ENCODE results near the gene TAS1R2.
"Not testable (repeated sequence)": the region's sequence is repeated elsewhere in the genome, so short reads cannot be mapped to it uniquely, and the experiment has no call there.

Gene TAS1R2

GRCh38 chr1:18859560-18859959 lies at the start of gene TAS1R2:
TAS1R2 (minus strand) TSS chr1:18859660; CDS start chr1:18859660, 0 bp downstream.
- DNase-seq = no peak

- DNase-seq = no peak
Observed at GRCh38 chr1:18907917-18908845, 48.7 kb upstream of the TAS1R2 start.

- DNase-seq = peak; percentile 84
Observed at GRCh38 chr1:18907021-18907916, 47.8 kb upstream of the TAS1R2 start.

- DNase-seq = no peak
Observed at GRCh38 chr1:18903291-18903756, 43.9 kb upstream of the TAS1R2 start.

GRCh38 chr1:18902523-18903290 lies 43.2 kb upstream of the TAS1R2 start, which contains the start of gene ALDH4A1:
ALDH4A1 (minus strand) TSS chr1:18902555; CDS start chr1:18902523, 32 bp downstream.
- peak; percentile 99 for DNase-seq

GRCh38 chr1:18901952-18902522 lies 42.6 kb upstream of the TAS1R2 start:
- DNase-seq = peak; percentile 58

- DNase-seq = no peak
Observed at GRCh38 chr1:18901147-18901951, 41.9 kb upstream of the TAS1R2 start.

- no peak for DNase-seq
Observed at GRCh38 chr1:18900303-18900841, 40.9 kb upstream of the TAS1R2 start.

- no peak for DNase-seq
Observed at GRCh38 chr1:18899363-18900049, 40.0 kb upstream of the TAS1R2 start.

- no peak for DNase-seq
Observed at GRCh38 chr1:18898567-18898966, 39.1 kb upstream of the TAS1R2 start.

- no peak for DNase-seq
Observed at GRCh38 chr1:18895317-18895716, 35.9 kb upstream of the TAS1R2 start.

- no peak for DNase-seq
Observed at GRCh38 chr1:18893120-18893519, 33.7 kb upstream of the TAS1R2 start.

GRCh38 chr1:18891858-18892257 lies 32.4 kb upstream of the TAS1R2 start:
- DNase-seq = not testable (repeated sequence)

GRCh38 chr1:18891426-18891780 lies 31.9 kb upstream of the TAS1R2 start:
- DNase-seq = no peak

- no peak for DNase-seq
Observed at GRCh38 chr1:18890706-18891425, 31.4 kb upstream of the TAS1R2 start.

GRCh38 chr1:18886003-18886335 lies 26.5 kb upstream of the TAS1R2 start:
- no peak for DNase-seq

GRCh38 chr1:18885311-18886002 lies 26.0 kb upstream of the TAS1R2 start:
- no peak for DNase-seq

GRCh38 chr1:18884727-18885126 lies 25.3 kb upstream of the TAS1R2 start:
- DNase-seq = no peak

GRCh38 chr1:18884419-18884717 lies 24.9 kb upstream of the TAS1R2 start:
- DNase-seq = no peak
